Stimulated activated naive CD8-positive, alpha-beta T cell treated with anti-CD3 and anti-CD28 coated beads, Interleukin-15, Interleukin-2, amounts not matched to agents 100 ng/mL and 50 ng/mL, for 24 hours (primary cell): Measurements from ENCODE around the gene BRF1.

Experiments
- H3K27ac Mint-ChIP-seq: one replicate; pipeline ENCODE4 v1.8.0; 2021; ENCODE audit warnings: mild to moderate bottlenecking, mixed read lengths
- H3K27me3 Mint-ChIP-seq: one replicate; pipeline ENCODE4 v1.8.0; 2021; ENCODE audit warnings: mixed read lengths
- H3K36me3 Mint-ChIP-seq: one replicate; pipeline ENCODE4 v1.8.0; 2021; ENCODE audit warnings: low read depth, mixed read lengths
- H3K4me1 Mint-ChIP-seq: one replicate; pipeline ENCODE4 v1.8.0; 2021; ENCODE audit warnings: low read depth, mixed read lengths
- H3K4me3 Mint-ChIP-seq: one replicate; pipeline ENCODE4 v1.8.0; 2021; ENCODE audit warnings: mild to moderate bottlenecking, mixed read lengths
- H3K9me3 Mint-ChIP-seq: one replicate; pipeline ENCODE4 v1.8.0; 2021; ENCODE audit warnings: mixed read lengths

BRF1 gene

GRCh38 chr14:105195522-105196264 lies 105.1 kb downstream of the BRF1 start:
- H3K9me3 Mint-ChIP-seq: no peaks in the 10 kb centered on the region
- H3K27ac Mint-ChIP-seq: no peak overlapping the region
- H3K27me3 Mint-ChIP-seq: peaks cover 23% of the 10 kb centered on the region
- H3K36me3 Mint-ChIP-seq: no peaks in the 10 kb centered on the region
- H3K4me1 Mint-ChIP-seq: peaks cover 23% of the 10 kb centered on the region
- no peak overlapping the region for H3K4me3 Mint-ChIP-seq

- H3K27ac Mint-ChIP-seq: no peak overlapping the region
- peaks cover 23% of the 10 kb centered on the region for H3K27me3 Mint-ChIP-seq
- H3K4me1 Mint-ChIP-seq: peaks cover 23% of the 10 kb centered on the region
- no peak overlapping the region for H3K4me3 Mint-ChIP-seq
- H3K9me3 Mint-ChIP-seq: no peaks in the 10 kb centered on the region
- no peaks in the 10 kb centered on the region for H3K36me3 Mint-ChIP-seq
Measured at GRCh38 chr14:105195051-105195450, 105.8 kb downstream of the BRF1 start.

- Mint-ChIP-seq H3K27me3 (peaks cover 18% of the 10 kb centered on the region), H3K9me3 (no peaks in the 10 kb centered on the region), H3K36me3 (no peaks in the 10 kb centered on the region), H3K4me3 (no peak overlapping the region), H3K27ac (no peak overlapping the region), H3K4me1 (peaks cover 23% of the 10 kb centered on the region)
Measured at GRCh38 chr14:105193916-105194782, 106.7 kb downstream of the BRF1 start.

GRCh38 chr14:105192866-105193731 lies 107.7 kb downstream of the BRF1 start:
- Mint-ChIP-seq H3K4me1 (peaks cover 23% of the 10 kb centered on the region), H3K4me3 (no peak overlapping the region), H3K9me3 (no peaks in the 10 kb centered on the region), H3K27me3 (peaks cover 15% of the 10 kb centered on the region), H3K27ac (no peak overlapping the region), H3K36me3 (no peaks in the 10 kb centered on the region)

- no peak overlapping the region for H3K27ac Mint-ChIP-seq
- no peak overlapping the region for H3K4me3 Mint-ChIP-seq
- H3K27me3 Mint-ChIP-seq: no peaks in the 10 kb centered on the region
- H3K36me3 Mint-ChIP-seq: no peaks in the 10 kb centered on the region
- H3K9me3 Mint-ChIP-seq: no peaks in the 10 kb centered on the region
- no peaks in the 10 kb centered on the region for H3K4me1 Mint-ChIP-seq
Measured at GRCh38 chr14:105187935-105188524, 112.8 kb downstream of the BRF1 start.

- peaks cover 3% of the 10 kb centered on the region for H3K4me1 Mint-ChIP-seq
- no peak overlapping the region for H3K27ac Mint-ChIP-seq
- H3K9me3 Mint-ChIP-seq: no peaks in the 10 kb centered on the region
- no peaks in the 10 kb centered on the region for H3K27me3 Mint-ChIP-seq
- no peaks in the 10 kb centered on the region for H3K36me3 Mint-ChIP-seq
- H3K4me3 Mint-ChIP-seq: no peak overlapping the region
Measured at GRCh38 chr14:105187116-105187515, 113.7 kb downstream of the BRF1 start.

- Mint-ChIP-seq H3K4me3 (no peak overlapping the region), H3K27ac (no peak overlapping the region), H3K27me3 (no peaks in the 10 kb centered on the region), H3K36me3 (no peaks in the 10 kb centered on the region), H3K9me3 (no peaks in the 10 kb centered on the region), H3K4me1 (peaks cover 5% of the 10 kb centered on the region)
Measured at GRCh38 chr14:105185973-105186372, 114.8 kb downstream of the BRF1 start.

GRCh38 chr14:105185001-105185400 lies 115.8 kb downstream of the BRF1 start:
- Mint-ChIP-seq H3K27ac (no peak overlapping the region), H3K4me3 (no peak overlapping the region), H3K9me3 (no peaks in the 10 kb centered on the region), H3K27me3 (no peaks in the 10 kb centered on the region), H3K4me1 (peaks cover 5% of the 10 kb centered on the region), H3K36me3 (no peaks in the 10 kb centered on the region)

- H3K27ac Mint-ChIP-seq: no peak overlapping the region
- H3K27me3 Mint-ChIP-seq: no peaks in the 10 kb centered on the region
- no peaks in the 10 kb centered on the region for H3K36me3 Mint-ChIP-seq
- no peaks in the 10 kb centered on the region for H3K9me3 Mint-ChIP-seq
- H3K4me3 Mint-ChIP-seq: no peak overlapping the region
- H3K4me1 Mint-ChIP-seq: peaks cover 5% of the 10 kb centered on the region
Measured at GRCh38 chr14:105184461-105184860, 116.3 kb downstream of the BRF1 start.

GRCh38 chr14:105182296-105183020 lies 118.3 kb downstream of the BRF1 start:
- H3K4me3 Mint-ChIP-seq: peak overlapping the region; percentile 48
- H3K9me3 Mint-ChIP-seq: no peaks in the 10 kb centered on the region
- H3K27me3 Mint-ChIP-seq: no peaks in the 10 kb centered on the region
- no peak overlapping the region for H3K27ac Mint-ChIP-seq
- H3K4me1 Mint-ChIP-seq: peaks cover 5% of the 10 kb centered on the region
- no peaks in the 10 kb centered on the region for H3K36me3 Mint-ChIP-seq

- H3K4me1 Mint-ChIP-seq: peaks cover 5% of the 10 kb centered on the region
- peak overlapping the region; percentile 48 for H3K4me3 Mint-ChIP-seq
- H3K27ac Mint-ChIP-seq: no peak overlapping the region
- H3K27me3 Mint-ChIP-seq: no peaks in the 10 kb centered on the region
- no peaks in the 10 kb centered on the region for H3K36me3 Mint-ChIP-seq
- no peaks in the 10 kb centered on the region for H3K9me3 Mint-ChIP-seq
Measured at GRCh38 chr14:105181549-105182295, 119.1 kb downstream of the BRF1 start.

- no peaks in the 10 kb centered on the region for H3K9me3 Mint-ChIP-seq
- H3K4me1 Mint-ChIP-seq: peaks cover 5% of the 10 kb centered on the region
- peak within 1 kb of the TSS; percentile 63 for H3K4me3 Mint-ChIP-seq
- H3K36me3 Mint-ChIP-seq: no peaks in the 10 kb centered on the region
- no peaks in the 10 kb centered on the region for H3K27me3 Mint-ChIP-seq
- no peak within 1 kb of the TSS for H3K27ac Mint-ChIP-seq
Measured at GRCh38 chr14:105180592-105181548, 119.9 kb downstream of the BRF1 start, which contains the start of gene NUDT14. Gene NUDT14 (minus strand): TSS chr14:105181312. CDS start chr14:105181209, 103 bp downstream.
